ENCODE results near the gene SEC61A1. TPM values are rescaled to one million over a fixed set of nuclear protein-coding genes. Genes with fewer than 3 reads are reported as not detected.
A peak's percentile ranks its signal among the peaks of the same experiment; 100 is the strongest.

The SEC61A1 gene
- total and polyA plus RNA-seq, 2 donors: 99.7 to 124 TPM

- no peak for DNase-seq (ENCODE audit: extremely low spot score)
- peaks cover 3% of the 10 kb centered on the region for H3K36me3 ChIP-seq (ENCODE audit: insufficient read depth)
- no peak overlapping the region for H3K27ac ChIP-seq (ENCODE audit: low read depth)
- no peak overlapping the region for H3K4me3 ChIP-seq (ENCODE audit: low read depth, low read length)
- WGBS: 80% methylated on average over 13 of the region's 13 CpGs
- no peaks in the 10 kb centered on the region for H3K4me1 ChIP-seq (ENCODE audit: insufficient read depth)
Measured at GRCh38 chr3:128094295-128095151, 42.3 kb downstream of the SEC61A1 start.

DNA sequence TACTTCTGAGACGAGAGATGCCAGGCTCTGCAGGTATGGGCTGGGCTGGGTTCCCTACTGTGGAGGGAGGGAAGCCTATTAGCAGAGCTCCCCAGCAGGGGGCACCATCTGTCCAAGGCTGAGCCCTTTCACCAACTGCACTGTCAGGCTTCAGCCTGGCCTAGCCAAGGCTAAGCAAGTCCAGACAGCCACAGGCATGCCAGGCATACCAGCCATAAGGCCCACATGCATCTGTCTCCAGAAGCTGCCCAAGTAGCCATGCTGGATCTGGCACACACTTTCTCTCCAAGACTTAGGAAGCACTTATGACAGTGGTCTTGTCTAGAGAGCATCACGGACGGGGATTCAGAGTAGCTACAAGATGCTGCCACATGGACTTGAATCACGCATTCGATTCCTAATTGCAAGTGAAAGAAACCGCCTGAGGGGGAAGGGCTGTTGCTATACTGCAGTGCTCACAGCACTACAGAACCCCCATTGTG, 43.0 kb downstream of the SEC61A1 start:
- Histone ChIP-seq H3K27ac (ENCODE audit: low read depth) (no peak overlapping the region), H3K4me3 (ENCODE audit: low read depth, low read length) (no peak overlapping the region), H3K36me3 (ENCODE audit: insufficient read depth) (peaks cover 3% of the 10 kb centered on the region), H3K4me1 (ENCODE audit: insufficient read depth) (no peaks in the 10 kb centered on the region)
- peak; percentile 59 for DNase-seq (ENCODE audit: extremely low spot score)
- 67% methylated on average over 6 of the region's 6 CpGs for WGBS

- Histone ChIP-seq H3K36me3 (ENCODE audit: insufficient read depth) (peaks cover 3% of the 10 kb centered on the region), H3K4me3 (ENCODE audit: low read depth, low read length) (no peak overlapping the region), H3K4me1 (ENCODE audit: insufficient read depth) (no peaks in the 10 kb centered on the region), H3K27ac (ENCODE audit: low read depth) (no peak overlapping the region)
- no peak for DNase-seq (ENCODE audit: extremely low spot score)
- 87% methylated on average over 6 of the region's 6 CpGs for WGBS
Measured at GRCh38 chr3:128098234-128098633, 46.0 kb downstream of the SEC61A1 start.

DNA sequence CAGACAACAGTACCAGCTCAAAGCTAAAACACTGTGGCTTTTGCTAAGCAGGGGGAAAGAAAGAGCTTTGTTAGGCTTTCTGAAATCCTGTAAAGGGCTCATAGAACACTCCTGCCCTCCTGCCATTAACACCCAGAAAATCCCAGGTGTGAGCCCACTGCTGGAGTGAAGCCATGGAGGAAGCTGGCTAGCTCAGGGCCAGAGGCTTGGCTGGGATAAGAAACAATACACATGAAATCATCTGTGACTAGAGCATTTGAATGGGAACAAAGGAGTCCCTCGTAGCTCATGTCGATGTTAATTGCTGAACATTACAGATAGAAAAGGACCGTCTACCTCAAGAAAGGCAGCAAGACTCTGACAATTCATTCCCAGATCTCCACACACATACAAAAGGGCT, 47.9 kb downstream of the SEC61A1 start:
- Histone ChIP-seq H3K27ac (ENCODE audit: low read depth) (no peak overlapping the region), H3K4me1 (ENCODE audit: insufficient read depth) (no peaks in the 10 kb centered on the region), H3K4me3 (ENCODE audit: low read depth, low read length) (no peak overlapping the region), H3K36me3 (ENCODE audit: insufficient read depth) (peaks cover 3% of the 10 kb centered on the region)
- WGBS: 91% methylated on average over 3 of the region's 3 CpGs
- DNase-seq (ENCODE audit: extremely low spot score): no peak

GRCh38 chr3:128100638-128101037, 48.4 kb downstream of the SEC61A1 start:
- no peak for DNase-seq (ENCODE audit: extremely low spot score)
- 83% methylated on average over 2 of the region's 2 CpGs for WGBS
- no peaks in the 10 kb centered on the region for H3K4me1 ChIP-seq (ENCODE audit: insufficient read depth)
- H3K36me3 ChIP-seq (ENCODE audit: insufficient read depth): peaks cover 3% of the 10 kb centered on the region
- H3K4me3 ChIP-seq (ENCODE audit: low read depth, low read length): no peak overlapping the region
- H3K27ac ChIP-seq (ENCODE audit: low read depth): no peak overlapping the region

DNA sequence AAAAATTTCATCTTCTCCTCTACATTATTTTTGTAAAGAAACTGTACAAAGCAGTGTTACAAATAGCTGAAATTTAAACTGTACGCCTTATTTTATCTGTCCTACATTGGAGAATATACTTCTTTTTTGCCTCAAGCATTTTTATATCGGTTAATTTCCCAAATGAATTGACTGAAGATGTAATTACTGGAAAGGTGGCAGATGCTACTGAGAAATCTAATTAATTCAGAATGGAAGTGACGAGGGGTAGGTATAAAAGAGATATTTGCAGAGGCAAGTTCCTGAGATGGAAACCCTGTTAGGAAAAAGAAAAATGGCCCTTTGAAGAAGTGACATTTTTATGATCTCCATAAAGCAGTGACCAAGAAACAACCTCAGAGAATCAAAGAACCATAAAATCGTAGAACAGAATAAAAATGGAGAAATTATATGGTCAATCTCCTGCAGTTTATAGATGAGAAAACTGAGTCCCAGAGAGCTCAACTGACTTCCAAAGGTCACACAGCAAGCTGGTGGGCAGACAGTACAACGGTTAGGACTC, 51.0 kb downstream of the SEC61A1 start:
- Histone ChIP-seq H3K4me3 (ENCODE audit: low read depth, low read length) (no peak overlapping the region), H3K36me3 (ENCODE audit: insufficient read depth) (peaks cover 3% of the 10 kb centered on the region), H3K27ac (ENCODE audit: low read depth) (no peak overlapping the region), H3K4me1 (ENCODE audit: insufficient read depth) (no peaks in the 10 kb centered on the region)
- WGBS: 85% methylated on average over 5 of the region's 5 CpGs
- no peak for DNase-seq (ENCODE audit: extremely low spot score)

DNA sequence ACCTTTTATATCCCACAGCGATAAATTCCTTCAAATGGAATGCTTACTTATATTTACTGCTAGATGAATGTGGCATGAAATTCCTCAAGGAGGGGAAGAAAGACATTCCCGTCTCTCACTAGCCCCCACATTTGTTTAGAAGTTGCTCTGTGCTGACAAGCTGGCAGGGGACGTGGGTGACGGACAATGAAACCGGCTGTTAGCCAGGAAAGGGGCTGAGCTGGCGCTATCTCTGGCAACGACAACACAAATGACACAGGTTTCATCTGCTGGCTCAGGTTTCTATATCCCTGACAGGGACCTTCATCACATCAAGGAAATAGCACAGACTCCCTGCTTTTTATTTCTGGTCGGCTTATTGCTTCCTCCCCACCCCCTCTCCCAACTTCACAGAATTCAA, 55.6 kb downstream of the SEC61A1 start:
- DNase-seq (ENCODE audit: extremely low spot score): no peak
- Histone ChIP-seq H3K36me3 (ENCODE audit: insufficient read depth) (no peaks in the 10 kb centered on the region), H3K27ac (ENCODE audit: low read depth) (no peak overlapping the region), H3K4me3 (ENCODE audit: low read depth, low read length) (no peak overlapping the region), H3K4me1 (ENCODE audit: insufficient read depth) (no peaks in the 10 kb centered on the region)
- 70% methylated on average over 8 of the region's 8 CpGs for WGBS

DNA sequence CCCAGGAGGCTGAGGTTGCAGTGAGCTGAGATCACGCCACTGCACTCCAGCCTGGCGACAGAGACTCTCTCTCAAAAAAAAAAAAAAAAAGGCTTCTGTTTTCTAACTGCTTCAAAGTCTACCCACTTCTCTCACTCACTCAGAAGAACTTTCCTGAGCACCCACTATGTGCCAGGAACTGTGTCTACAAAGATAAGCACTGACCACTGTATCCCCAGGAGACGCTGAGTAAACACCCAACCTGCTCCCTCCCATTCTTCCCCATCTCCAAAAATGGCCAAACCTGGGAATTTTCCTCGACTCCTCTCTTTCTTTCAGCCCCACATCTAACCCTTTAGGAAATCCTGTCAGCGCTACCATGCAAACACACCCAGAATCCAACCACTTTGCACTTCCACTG, 58.9 kb downstream of the SEC61A1 start:
- H3K4me1 ChIP-seq (ENCODE audit: insufficient read depth): no peaks in the 10 kb centered on the region
- WGBS: 93% methylated on average over 5 of the region's 5 CpGs

GRCh38 chr3:128112357-128112968, 60.2 kb downstream of the SEC61A1 start:
- DNase-seq (ENCODE audit: extremely low spot score): no peak
- Histone ChIP-seq H3K36me3 (ENCODE audit: insufficient read depth) (no peaks in the 10 kb centered on the region), H3K27ac (ENCODE audit: low read depth) (no peak overlapping the region), H3K4me3 (ENCODE audit: low read depth, low read length) (no peak overlapping the region), H3K4me1 (ENCODE audit: insufficient read depth) (no peaks in the 10 kb centered on the region)
- WGBS: 83% methylated on average over 7 of the region's 7 CpGs

More for the DNA sequence above, 58.9 kb downstream of the SEC61A1 start:
- Histone ChIP-seq H3K27ac (ENCODE audit: low read depth) (no peak overlapping the region), H3K36me3 (ENCODE audit: insufficient read depth) (no peaks in the 10 kb centered on the region), H3K4me3 (ENCODE audit: low read depth, low read length) (no peak overlapping the region)
- no peak for DNase-seq (ENCODE audit: extremely low spot score)

DNA sequence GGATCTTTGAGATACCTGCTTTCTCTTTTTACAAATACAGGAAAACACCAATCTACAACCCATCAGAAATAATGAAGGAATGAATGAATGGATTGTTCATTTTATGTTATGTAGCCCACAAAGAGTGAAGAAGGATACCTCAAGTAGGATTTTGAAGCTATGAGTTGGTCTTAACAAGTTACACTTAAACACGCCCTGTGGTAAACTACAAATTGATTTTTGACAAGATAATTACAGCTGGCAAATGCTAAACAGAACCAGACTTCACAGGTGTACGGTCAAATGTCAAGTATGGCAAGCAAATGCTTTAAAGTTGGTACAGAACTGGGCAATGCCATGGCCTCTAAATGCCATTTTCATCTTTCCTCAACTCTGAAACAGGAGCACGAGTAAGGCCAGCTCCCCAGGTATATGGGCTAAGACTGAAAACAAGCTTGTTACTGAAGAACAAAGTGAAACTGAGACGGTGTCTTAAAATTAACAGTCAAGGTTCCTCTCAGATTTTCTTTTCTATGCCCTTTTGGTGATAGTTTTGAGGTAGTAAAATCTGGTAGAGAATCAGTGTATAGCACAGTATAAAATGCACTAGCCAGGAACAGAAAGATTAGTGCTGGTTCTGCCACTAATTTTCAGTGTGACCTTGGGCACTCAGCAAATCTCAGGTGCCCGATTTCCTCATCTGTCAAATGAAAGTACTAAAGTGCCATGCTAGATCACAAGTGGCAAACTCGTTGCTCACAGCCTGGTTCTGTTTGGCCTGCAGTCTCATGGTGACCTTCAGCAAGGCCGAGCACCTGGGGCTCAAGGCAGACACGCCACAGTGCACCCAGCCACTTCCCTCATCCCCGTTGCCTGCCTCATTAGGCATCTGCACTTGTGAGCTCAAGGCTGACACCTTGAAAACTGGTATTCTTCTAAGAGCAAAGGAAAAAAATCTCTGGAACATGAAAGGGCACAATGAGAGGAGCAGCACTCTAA, 61.9 kb downstream of the SEC61A1 start:
- Histone ChIP-seq H3K36me3 (ENCODE audit: insufficient read depth) (no peaks in the 10 kb centered on the region), H3K27ac (ENCODE audit: low read depth) (no peak overlapping the region), H3K4me3 (ENCODE audit: low read depth, low read length) (no peak overlapping the region), H3K4me1 (ENCODE audit: insufficient read depth) (no peaks in the 10 kb centered on the region)
- no peak for DNase-seq (ENCODE audit: extremely low spot score)
- 91% methylated on average over 9 of the region's 9 CpGs for WGBS

Data from urinary bladder (tissue), 4 donors.